Sciatic nerve (tissue), 2 donors: ENCODE results near the gene TPX2. TPM values are rescaled to one million over a fixed set of nuclear protein-coding genes. Genes with fewer than 3 reads are reported as not detected.

Experiments used
- ATAC-seq: fragments of 200-7000 bp; cut with Tn5 transposase; one replicate; pipeline ENCODE4 v1.9.1; 2020; ENCODE audit warnings: mild to moderate bottlenecking, moderate library complexity
- DNase-seq: peaks from one replicate; pipeline ENCODE4 v3.0.0-alpha.2; 2020; ENCODE audit warnings: low spot score
- intact Hi-C: fragments of 100-400 bp; cut with DNase I; formaldehyde crosslinking; loops from one replicate; pipeline ENCODE4 v1.14.2; 2022
- total RNA-seq: library from RNA; stranded (reverse); fragmentation: NEBNext Ultra II Directional; extraction: Animal tissue kit (Norgen Biotek cat#: 25700); gene quantifications from one replicate; pipeline ENCODE4 v1.2.1, GENCODE V29; 2021
- donor health status: DM: no; HTN: no; CAD: no.
- donor health status: DM: no; HTN: no; CAD: no.

Gene TPX2
- total RNA-seq, 1 donor from 2014 or later = 0.71 TPM

DNA sequence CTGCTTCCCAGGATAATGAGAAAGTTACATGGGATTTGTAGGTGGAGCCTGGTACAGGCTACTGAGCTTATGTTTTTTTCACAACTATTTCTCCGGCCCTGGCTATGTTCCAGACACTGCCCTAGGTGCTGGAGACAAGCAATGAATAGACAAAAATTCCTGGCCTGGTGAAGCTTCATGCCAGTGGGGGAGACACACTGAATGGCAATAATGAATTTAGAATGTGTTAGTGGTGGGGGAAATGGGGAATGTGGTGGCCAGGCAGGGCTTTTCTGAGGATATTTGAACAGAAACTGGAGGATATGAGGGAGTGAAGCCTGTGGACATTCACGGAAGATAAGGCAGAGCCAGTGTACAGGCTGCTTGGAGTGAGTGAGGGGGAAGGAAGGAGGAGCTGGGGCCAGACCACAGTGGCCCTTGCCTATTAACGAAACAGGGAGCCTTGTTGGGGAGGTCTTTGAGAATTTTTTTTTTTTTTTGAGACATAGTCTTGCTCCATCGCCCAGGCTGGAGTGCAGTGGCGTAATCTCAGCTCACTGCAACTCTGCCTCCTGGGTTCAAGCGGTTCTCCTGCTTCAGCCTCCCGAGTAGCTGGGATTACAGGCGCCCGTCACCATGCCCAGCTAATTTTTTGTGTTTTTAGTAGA is 99.7 kb downstream of the TPX2 start:
- no peak for DNase-seq
- intact Hi-C loops = no loop called here
- ATAC-seq = no peak

DNA sequence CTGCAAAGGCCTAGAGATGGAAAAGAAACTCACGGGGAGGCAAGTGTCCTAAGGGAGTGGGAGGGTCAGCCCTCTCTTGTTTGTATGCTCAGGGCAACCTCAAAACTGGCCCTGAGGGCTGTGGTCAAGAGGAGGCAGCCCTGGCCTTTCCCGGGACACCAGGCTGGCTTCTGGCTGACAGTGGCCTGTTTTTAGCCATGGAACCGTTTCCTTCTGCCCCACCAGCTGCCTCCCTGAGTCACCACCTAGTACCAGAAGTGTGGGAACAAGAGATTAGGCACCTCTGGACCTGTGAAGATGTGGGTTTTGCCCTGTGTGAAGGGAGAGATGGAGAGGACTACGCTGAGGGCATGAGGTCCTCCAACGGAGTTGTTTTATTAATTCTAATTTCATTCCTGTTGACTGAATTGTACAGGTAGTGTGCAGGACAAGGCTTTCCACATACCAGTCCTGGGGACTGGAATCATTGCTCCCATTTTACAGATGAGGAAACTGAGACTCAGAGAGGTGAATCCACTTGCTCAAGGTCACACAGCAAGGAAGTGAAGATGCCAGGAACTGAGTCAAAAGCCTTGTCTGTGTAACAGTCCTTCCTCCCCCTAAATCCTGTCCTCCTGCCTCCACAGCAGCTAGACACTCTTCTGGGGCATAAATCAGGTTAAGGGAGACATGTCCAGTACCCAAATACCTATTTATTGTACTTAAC is 100.8 kb downstream of the TPX2 start:
- no peak for DNase-seq
- intact Hi-C loops = no loop called here
- ATAC-seq = no peak

DNA sequence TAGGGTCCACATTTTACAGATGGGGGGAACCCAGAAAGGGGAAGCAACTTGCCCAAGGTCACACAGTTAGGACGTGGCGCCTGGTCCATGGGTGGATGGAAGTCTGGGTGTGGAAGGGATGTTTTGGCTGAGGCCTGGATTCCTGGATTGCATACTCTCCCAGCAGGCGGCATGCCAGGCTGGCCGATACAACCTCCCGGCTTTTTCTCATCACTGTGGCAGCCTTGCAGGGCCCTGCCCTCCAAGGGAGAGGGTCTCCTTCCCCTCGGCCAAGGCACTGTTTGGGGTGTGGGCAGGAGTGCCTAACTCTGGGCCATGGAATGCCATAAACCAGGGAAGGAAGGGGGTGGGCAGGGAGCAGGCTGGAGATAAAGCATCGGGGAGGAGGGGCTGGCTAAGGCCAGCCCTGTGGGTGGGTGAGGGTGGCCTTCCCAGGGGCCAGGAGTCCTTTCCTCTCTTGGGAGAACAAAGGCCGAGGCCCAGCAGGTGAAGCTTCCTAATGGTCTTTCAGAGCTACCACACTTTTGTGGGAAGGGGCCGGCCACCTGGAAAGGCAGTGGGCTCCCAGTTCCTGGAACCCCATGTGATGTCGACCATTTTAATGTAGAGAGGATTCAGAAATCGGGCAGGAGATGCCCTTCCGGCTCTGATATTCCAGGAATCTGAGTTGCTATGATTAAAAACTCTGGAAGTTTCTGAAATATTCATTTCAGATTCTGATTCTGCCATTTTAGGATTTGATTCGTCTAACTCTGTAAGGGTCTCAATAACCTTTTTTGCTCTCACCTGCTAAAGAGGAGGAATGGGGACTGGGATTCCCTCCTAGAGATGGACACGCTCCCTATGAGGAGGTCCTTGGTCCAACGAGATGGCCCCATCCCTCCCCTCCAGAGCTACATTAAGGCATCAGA is 102.1 kb downstream of the TPX2 start:
- ATAC-seq (no peak), DNase-seq (no peak)
- intact Hi-C loops = no loop called here

DNA sequence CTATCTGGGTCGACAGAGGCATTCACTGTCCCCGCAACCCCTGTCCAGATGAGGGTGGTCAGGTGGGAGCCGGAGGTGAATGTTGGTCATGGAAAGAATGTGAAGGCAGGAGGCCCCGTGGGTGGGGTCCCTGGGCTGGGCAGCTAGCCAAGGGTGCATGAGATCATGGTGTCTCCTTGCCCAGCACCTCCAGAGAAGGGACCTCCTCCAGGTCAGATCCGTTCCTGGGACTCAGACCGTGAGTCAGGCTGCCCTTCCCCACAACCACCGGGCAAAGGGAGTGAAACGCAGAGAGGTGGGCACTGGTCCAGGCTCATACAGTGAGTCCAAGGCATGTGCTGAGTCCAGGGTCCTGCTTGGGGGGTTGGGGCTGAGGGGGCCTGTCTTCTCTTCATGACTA is 102.8 kb downstream of the TPX2 start:
- intact Hi-C loops = no loop called here
- ATAC-seq (peak; percentile 7), DNase-seq (peak; percentile 74)

DNA sequence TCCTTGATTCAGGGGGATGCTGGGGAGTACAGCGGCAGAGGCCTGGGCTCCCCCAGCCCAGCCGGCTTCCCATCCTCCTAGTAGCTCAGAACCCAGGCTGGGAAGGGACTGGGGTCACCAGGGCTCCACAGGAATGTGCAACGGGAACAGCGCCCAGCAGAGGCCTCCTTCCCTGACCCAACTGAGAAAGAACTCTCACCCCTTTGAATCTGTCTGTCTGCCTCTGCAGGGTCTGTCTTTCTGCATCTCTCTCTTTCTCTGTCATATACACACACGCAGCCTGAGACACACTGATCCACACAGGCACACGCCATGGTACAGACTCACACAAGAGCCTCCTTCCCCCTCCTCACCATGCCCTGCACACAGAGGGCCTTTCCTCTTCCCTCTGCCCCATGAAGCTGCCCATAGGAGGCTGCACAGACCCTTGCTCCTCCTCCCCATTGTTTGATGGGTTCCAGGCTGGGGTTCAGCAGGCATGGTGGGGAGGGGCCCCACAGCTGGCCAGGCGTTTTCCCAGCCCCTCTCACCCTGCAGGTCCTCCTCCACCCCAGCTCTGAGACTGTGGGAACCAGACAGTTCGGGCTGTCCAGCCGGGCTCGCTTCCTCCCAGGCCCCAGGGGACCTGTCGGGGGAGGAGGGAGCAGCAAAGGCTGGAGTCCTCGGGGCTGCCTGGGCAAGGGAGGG is 103.5 kb downstream of the TPX2 start:
- intact Hi-C loops = no loop called here
- ATAC-seq (peak; percentile 72), DNase-seq (peak; percentile 73)

DNA sequence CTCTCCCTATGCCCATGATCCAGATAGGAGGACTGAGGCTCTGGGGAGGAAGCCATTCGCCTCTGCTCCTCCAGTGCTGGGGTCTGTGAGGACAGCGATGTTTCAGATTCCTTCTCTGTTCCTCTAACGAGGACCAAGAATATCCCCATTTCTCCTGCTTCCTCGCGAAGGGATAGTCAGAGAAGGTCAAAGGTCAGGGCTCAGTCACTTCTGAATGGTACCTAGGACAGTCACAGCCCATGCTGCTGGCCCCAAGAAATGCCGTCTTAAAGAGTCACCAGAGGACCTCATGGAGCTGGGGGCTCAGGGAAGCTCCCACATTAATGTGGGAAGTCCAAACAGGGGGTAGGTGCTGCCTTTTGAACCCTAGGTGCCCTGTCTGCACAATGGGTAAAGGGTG is 104.2 kb downstream of the TPX2 start:
- DNase-seq (no peak), ATAC-seq (no peak)
- intact Hi-C loops = no loop called here

DNA sequence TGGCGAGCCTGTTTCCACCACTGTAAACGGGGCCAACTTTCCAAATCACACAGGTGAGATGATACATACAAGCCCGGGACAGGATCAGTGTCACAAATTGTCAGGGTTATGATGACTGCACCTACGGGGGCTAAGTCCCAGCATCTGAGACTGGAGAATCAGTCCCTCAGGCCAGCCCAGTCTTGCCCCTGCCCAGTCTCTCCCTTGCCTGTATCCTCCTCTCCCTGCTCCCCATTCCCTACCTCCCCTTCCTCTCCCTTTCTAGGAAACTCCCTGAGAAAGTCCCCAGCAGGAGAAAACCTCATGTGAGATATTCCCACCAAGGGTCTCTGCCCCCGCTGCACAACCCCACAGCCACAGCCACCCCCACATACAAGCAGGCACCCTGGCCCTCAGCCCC is 104.8 kb downstream of the TPX2 start:
- intact Hi-C loops = no loop called here
- DNase-seq = no peak
- no peak for ATAC-seq

DNA sequence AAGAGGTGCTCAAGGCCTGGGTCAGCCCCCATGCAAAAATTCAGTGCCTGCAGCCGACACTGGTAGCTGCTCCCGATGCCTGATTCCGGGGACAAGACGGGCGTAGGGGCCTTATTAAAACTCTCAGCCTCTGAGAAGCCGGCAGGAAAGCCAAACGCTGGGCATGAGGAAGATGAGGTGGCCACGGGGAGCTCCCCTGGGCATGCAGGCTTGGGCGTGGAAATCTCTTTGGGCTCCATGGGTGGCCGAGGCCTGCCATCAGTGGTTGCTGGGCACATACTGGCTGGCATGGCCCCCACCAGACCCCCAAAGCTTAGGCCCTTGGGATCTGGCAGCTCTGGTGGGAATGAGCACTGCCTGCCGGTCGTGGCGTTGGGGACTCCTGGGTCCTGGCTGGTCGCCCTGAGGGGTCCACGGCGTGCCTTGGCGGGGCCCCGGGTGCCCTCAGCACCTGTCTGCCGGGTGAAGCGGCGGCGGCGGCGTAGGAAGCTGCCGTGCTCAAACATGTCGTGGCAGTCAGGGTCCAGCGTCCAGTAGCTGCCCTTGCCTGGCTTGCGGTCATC is 105.7 kb downstream of the TPX2 start:
- ATAC-seq = no peak
- intact Hi-C loops = no loop called here
- no peak for DNase-seq

DNA sequence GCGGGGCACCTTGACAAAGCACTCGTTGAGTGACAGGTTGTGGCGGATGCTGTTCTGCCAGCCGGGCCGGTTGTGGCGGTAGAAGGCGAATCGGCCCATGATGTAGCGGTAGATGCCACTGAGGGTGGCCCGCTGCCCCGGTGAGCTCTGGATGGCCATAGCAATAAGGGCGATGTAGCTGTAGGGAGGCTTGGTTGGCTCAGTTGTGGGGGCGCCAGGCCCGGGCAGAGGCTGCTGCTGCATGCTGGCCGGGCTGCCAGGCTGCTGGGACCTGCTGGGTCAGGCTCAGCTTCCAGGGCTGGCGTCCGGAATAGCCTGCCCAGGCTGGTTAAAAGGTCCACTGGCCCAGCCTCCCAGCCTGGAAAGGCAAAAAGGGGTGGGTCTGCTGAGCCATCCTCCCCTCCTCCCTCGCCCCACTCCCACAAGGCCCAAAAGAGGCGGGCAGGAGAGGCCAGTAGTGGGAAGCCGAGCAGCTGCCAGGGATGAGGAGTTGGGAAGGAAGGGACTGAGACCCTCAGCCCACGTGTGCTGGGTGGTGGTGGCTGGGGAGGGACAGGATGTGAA is 106.3 kb downstream of the TPX2 start, which contains the start of gene FOXS1:
Gene FOXS1 (minus strand): TSS at position 305 of the 564 bp plus-strand sequence. CDS start 62 bp downstream, at position 243.
- ATAC-seq = peak; percentile 88
- intact Hi-C loops = no loop called here
- DNase-seq = peak; percentile 84

DNA sequence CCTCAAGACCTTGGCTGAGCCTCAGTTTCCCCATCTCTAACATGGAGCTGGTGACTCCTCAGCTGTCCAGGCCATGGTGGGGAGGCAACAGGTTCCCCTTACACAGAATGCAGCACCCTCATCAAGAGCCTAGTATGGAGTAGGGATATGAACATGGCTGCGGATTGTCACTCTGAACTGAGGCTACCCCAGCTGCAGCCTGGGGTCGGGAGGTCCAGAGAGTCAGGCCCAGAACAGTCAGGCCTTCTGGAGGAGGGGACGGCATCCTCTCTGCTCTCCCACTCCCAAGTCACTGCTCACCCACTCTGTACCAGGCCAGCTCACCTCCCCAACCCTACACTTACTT is 107.7 kb downstream of the TPX2 start:
- intact Hi-C loops = no loop called here
- ATAC-seq (no peak), DNase-seq (no peak)

DNA sequence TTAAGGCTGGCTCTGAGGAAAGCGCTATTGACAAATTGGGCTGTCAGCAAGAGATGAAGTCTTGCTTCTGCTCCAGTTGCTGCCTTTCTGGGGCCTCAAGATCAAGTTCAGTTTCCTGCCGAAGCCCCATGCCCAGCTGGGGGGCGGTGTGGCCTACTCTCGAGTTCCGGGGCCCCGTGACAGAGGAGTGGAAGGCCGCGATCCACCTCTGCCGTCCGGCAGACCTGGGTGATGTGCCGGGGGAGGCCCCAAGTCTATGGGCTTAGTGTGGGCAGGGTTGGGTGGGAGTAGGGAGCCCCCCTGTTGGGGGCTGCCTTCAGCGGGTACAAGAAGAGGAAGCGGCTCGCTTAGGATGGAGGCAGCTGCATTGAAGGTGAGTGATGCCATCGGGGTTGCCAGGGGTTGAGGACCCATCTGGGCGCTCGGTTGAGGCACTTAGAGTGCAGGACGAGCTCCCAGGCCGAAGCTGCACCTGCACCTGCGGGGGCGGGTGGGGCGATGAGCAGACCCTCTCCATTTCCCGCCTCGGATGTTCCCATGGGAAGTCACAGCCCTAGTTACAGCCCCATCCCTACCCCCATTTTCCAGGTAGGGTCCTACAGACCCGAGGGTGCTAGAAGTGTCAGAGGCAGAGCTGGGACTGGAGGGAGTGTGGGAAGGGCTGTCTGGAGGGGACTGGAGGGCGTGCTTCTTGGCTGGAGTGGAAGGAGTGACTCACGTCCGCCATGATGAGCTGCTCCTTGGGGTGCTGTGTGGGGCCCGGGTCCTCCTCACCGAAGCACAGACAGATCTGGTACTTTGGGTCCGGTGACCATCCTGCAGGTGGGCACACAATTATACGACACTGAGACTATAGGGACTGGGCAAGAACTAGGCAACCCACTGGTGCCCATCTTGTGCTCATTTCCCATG is 109.3 kb downstream of the TPX2 start:
- intact Hi-C loops = no loop called here
- no peak for DNase-seq
- ATAC-seq = no peak

DNA sequence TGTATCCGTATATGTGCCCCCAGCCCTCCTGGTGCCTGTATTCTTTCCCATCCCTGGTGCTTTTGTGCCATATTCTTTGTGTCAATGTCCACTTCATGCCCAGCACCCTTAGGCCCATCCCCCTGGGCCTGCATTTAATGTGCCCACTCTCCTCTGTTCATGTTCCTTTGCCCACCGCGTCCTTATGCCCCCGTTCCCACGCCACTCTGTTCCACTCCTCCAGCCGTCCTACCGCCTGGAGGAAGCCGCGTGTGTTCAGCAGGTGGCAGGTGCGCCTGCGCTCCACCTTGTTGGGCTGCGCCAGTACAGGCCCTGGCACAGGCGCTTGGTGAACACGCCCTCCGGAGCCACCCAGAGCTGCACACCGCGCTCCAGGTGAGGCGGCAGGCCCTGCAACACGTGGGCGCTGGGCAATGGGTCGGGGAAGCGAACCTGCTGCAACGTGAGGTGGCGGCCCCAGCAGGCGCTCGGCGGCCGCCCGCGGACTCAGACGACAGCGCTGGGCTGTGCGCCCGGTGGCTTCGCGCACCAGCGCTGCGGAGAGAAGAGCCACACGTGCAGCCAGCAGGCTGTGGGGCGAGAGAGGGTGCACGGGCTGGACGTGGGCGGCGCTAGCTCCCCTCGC is 110.3 kb downstream of the TPX2 start:
- no peak for ATAC-seq
- DNase-seq = no peak
- intact Hi-C loops = no loop called here

Other genes starting within 250 kb of the TPX2 start
- 106 TPM for gene HM13, start 224.8 kb upstream of the TPX2 start, total RNA-seq
- gene ID1, start 134.0 kb upstream of the TPX2 start, total RNA-seq = 373 TPM
- 8.3 TPM for gene COX4I2, start 101.4 kb upstream of the TPX2 start, total RNA-seq
- 112 TPM for gene BCL2L1, start 16.4 kb upstream of the TPX2 start, total RNA-seq
- 0.27 TPM for gene MYLK2, start 80.1 kb downstream of the TPX2 start, total RNA-seq
- 25.0 TPM for gene FOXS1, start 106.3 kb downstream of the TPX2 start, total RNA-seq
- gene DUSP15, start 131.2 kb downstream of the TPX2 start, total RNA-seq = 49.5 TPM
- gene TTLL9, start 131.3 kb downstream of the TPX2 start, total RNA-seq = 7.1 TPM
- gene PDRG1, start 212.8 kb downstream of the TPX2 start, total RNA-seq = 18.5 TPM
- gene XKR7, start 228.9 kb downstream of the TPX2 start, total RNA-seq = not detected